H9 (cell line): ENCODE data around the gene SSBP3. TPM values are rescaled to one million over a fixed set of nuclear protein-coding genes. Genes with fewer than 3 reads are reported as not detected.

Experiments used
- DNase-seq: peaks from one replicate; pipeline ENCODE4 v3.0.0-alpha.2; 2017
- H2AFZ ChIP-seq: one replicate; pipeline ENCODE4 v1.6.1; 2013; ENCODE audit warnings: mild to moderate bottlenecking, low read length, control low read depth, moderate library complexity
- H2AK5ac ChIP-seq: 2 replicates; pipeline ENCODE4 v1.6.1; 2013; ENCODE audit warnings: low read length, control low read depth, mixed read lengths; ENCODE audit not compliant: insufficient read length
- H2BK120ac ChIP-seq: one replicate; pipeline ENCODE4 v1.6.1; 2013; ENCODE audit warnings: low read depth, mild to moderate bottlenecking, low read length, control low read depth, inconsistent platforms; ENCODE audit not compliant: poor library complexity, severe bottlenecking
- H2BK12ac ChIP-seq: 2 replicates; pipeline ENCODE4 v1.6.1; 2013; ENCODE audit warnings: low read length, control low read depth, mixed read lengths, low read depth; ENCODE audit not compliant: insufficient read length
- H2BK15ac ChIP-seq: 2 replicates; pipeline ENCODE4 v1.6.1; 2013; ENCODE audit warnings: low read depth, low read length, control low read depth
- H2BK20ac ChIP-seq: one replicate; pipeline ENCODE4 v1.6.1; 2013; ENCODE audit warnings: low read depth, mild to moderate bottlenecking, low read length, control low read depth, inconsistent platforms; ENCODE audit not compliant: poor library complexity, severe bottlenecking
- H2BK5ac ChIP-seq: 2 replicates; pipeline ENCODE4 v1.6.1; 2013; ENCODE audit warnings: low read length, control low read depth, mixed read lengths; ENCODE audit not compliant: insufficient read length
- H3K14ac ChIP-seq: 2 replicates; pipeline ENCODE4 v1.6.1; 2013; ENCODE audit warnings: low read length, control low read depth; ENCODE audit not compliant: insufficient read depth
- H3K18ac ChIP-seq: 2 replicates; pipeline ENCODE4 v1.6.1; 2013; ENCODE audit warnings: low read depth, mild to moderate bottlenecking, mixed read lengths, low read length, control low read depth; ENCODE audit not compliant: insufficient read length
- H3K23ac ChIP-seq: 2 replicates; pipeline ENCODE4 v1.6.1; 2013; ENCODE audit warnings: low read length, control low read depth, mixed read lengths, low read depth; ENCODE audit not compliant: insufficient read length
- H3K23me2 ChIP-seq: 2 replicates; pipeline ENCODE4 v1.6.1; 2013; ENCODE audit warnings: low read depth, mild to moderate bottlenecking, mixed read lengths, low read length, control low read depth; ENCODE audit not compliant: insufficient read length, poor library complexity, severe bottlenecking
- H3K27ac ChIP-seq: 2 replicates; pipeline ENCODE4 v1.5.1; 2013; ENCODE audit warnings: low read length, control low read depth, mixed read lengths, low read depth; ENCODE audit not compliant: insufficient read length
- H3K27me3 ChIP-seq: 2 replicates; pipeline ENCODE4 v1.6.1; 2013; ENCODE audit warnings: low read length, control low read depth, inconsistent platforms; ENCODE audit not compliant: insufficient read depth
- H3K4ac ChIP-seq: 2 replicates; pipeline ENCODE4 v1.6.1; 2013; ENCODE audit warnings: low read depth, mild to moderate bottlenecking, control low read depth, inconsistent platforms, low read length, moderate library complexity
- H3K4me1 ChIP-seq: 2 replicates; pipeline ENCODE4 v1.6.1; 2013; ENCODE audit warnings: low read length, control low read depth, inconsistent platforms; ENCODE audit not compliant: insufficient read depth
- H3K4me2 ChIP-seq: 2 replicates; pipeline ENCODE4 v1.6.1; 2013; ENCODE audit warnings: low read length, control low read depth, mixed read lengths; ENCODE audit not compliant: insufficient read length, insufficient read depth
- H3K56ac ChIP-seq: 2 replicates; pipeline ENCODE4 v1.6.1; 2013; ENCODE audit warnings: low read depth, mild to moderate bottlenecking, mixed read lengths, low read length, control low read depth; ENCODE audit not compliant: insufficient read length
- H3K79me1 ChIP-seq: 2 replicates; pipeline ENCODE4 v1.6.1; 2013; ENCODE audit warnings: low read depth, mild to moderate bottlenecking, moderate library complexity, low read length, control low read depth, inconsistent platforms; ENCODE audit not compliant: insufficient read depth, poor library complexity, severe bottlenecking
- H3K79me2 ChIP-seq: 2 replicates; pipeline ENCODE4 v1.6.1; 2013; ENCODE audit warnings: low read length, control low read depth, inconsistent platforms; ENCODE audit not compliant: insufficient read depth
- H3K9ac ChIP-seq: 2 replicates; pipeline ENCODE4 v1.6.1; 2013; ENCODE audit warnings: low read length, control low read depth, mixed read lengths; ENCODE audit not compliant: insufficient read length; ENCODE audit errors: extremely low read depth
- H3K9me3 ChIP-seq: one replicate; pipeline ENCODE4 v1.6.1; 2013; ENCODE audit warnings: low read depth, low read length, inconsistent platforms; ENCODE audit not compliant: control insufficient read depth
- H3T11ph ChIP-seq: one replicate; pipeline ENCODE4 v1.6.1; 2013; ENCODE audit warnings: mild to moderate bottlenecking, low read length, control low read depth, inconsistent platforms
- H4K20me1 ChIP-seq: one replicate; pipeline ENCODE4 v1.6.1; 2013; ENCODE audit not compliant: control insufficient read depth, insufficient read length, insufficient read depth
- H4K5ac ChIP-seq: 2 replicates; pipeline ENCODE4 v1.6.1; 2013; ENCODE audit warnings: low read depth, mild to moderate bottlenecking, mixed read lengths, low read length, control low read depth; ENCODE audit not compliant: insufficient read length
- H4K8ac ChIP-seq: replicated peaks from 2 replicates; pipeline ENCODE4 v1.6.1; 2013; ENCODE audit warnings: low read length, control low read depth, mixed read lengths, low read depth; ENCODE audit not compliant: insufficient read length
- H4K91ac ChIP-seq: 2 replicates; pipeline ENCODE4 v1.6.1; 2013; ENCODE audit warnings: low read depth, mild to moderate bottlenecking, moderate library complexity, mixed read lengths, low read length, control low read depth; ENCODE audit not compliant: insufficient read length
- H3K27ac Mint-ChIP-seq, 3 experiments: 2 replicates in 2 of 3; 3 replicates in 1 of 3; pipeline ENCODE4 v1.8.0; 2020 to 2021; ENCODE audit warnings: mixed read lengths in 3 of 3, mild to moderate bottlenecking in 1 of 3, moderate library complexity in 1 of 3
- H3K27me3 Mint-ChIP-seq: 2 replicates; pipeline ENCODE4 v1.8.0; 2021; ENCODE audit warnings: low read depth, mild to moderate bottlenecking, moderate library complexity, mixed read lengths
- H3K36me3 Mint-ChIP-seq, 3 experiments: 2 replicates in 2 of 3; 3 replicates in 1 of 3; pipeline ENCODE4 v1.8.0; 2020 to 2021; ENCODE audit warnings: low read depth in 3 of 3, mixed read lengths in 3 of 3; ENCODE audit not compliant: insufficient read depth in 1 of 3
- H3K4me1 Mint-ChIP-seq, 2 experiments: 2 replicates each; pipeline ENCODE4 v1.8.0; 2020; ENCODE audit warnings: mixed read lengths in 2 of 2
- H3K4me3 Mint-ChIP-seq, 2 experiments: 2 replicates in 1 of 2; 3 replicates in 1 of 2; pipeline ENCODE4 v1.8.0; 2020 to 2021; ENCODE audit warnings: mild to moderate bottlenecking in 2 of 2, mixed read lengths in 2 of 2, moderate library complexity in 1 of 2
- H3K9me3 Mint-ChIP-seq, 2 experiments: 2 replicates in 1 of 2; 3 replicates in 1 of 2; pipeline ENCODE4 v1.8.0; 2020; ENCODE audit warnings: mild to moderate bottlenecking in 2 of 2, mixed read lengths in 2 of 2, moderate library complexity in 1 of 2
- WGBS: extraction: QIAGEN DNeasy Blood & Tissue Kit; methylation state at CpG from one replicate; pipeline ENCODE4 v1.1.7; 2013; ENCODE audit warnings: missing lambda C conversion rate, low lambda C conversion rate, mixed read lengths; ENCODE audit not compliant: insufficient read length; ENCODE audit errors: extremely low coverage; 5-methylcytosine and 5-hydroxymethylcytosine counted together
- total RNA-seq: library from RNA; stranded (reverse); gene quantifications from 2 replicates; pipeline ENCODE4 v1.2.1, GENCODE V29; 2021
- TF ChIP-seq, protein P1 (sequence below): fragments of 200-600 bp; sonication (generic); conservative IDR thresholded peaks from 3 replicates; pipeline ENCODE4 v1.8.0; 2021; ENCODE audit warnings: antibody characterized with exemption, mild to moderate bottlenecking

SSBP3 gene
- total RNA-seq, 1 experiment from 2014 or later: 126 TPM

- Histone ChIP-seq H2AFZ (no peak overlapping the region), H3K79me1 (no peaks in the 10 kb centered on the region), H3K4me2 (no peak overlapping the region), H3T11ph (no peak overlapping the region), H2AK5ac (no peak overlapping the region), H3K9ac (no peak overlapping the region), H4K91ac (no peak overlapping the region), H3K18ac (no peak overlapping the region), H3K9me3 (no peaks in the 10 kb centered on the region), H3K27ac (no peak overlapping the region), H3K23ac (no peak overlapping the region), H4K8ac (no peak overlapping the region), H2BK20ac (no peak overlapping the region), H4K20me1 (no peaks in the 10 kb centered on the region), H4K5ac (no peak overlapping the region), H2BK15ac (no peak overlapping the region), H3K79me2 (no peaks in the 10 kb centered on the region), H2BK5ac (no peak overlapping the region), H3K4ac (no peak overlapping the region), H3K23me2 (no peaks in the 10 kb centered on the region), H3K4me1 (no peaks in the 10 kb centered on the region), H3K14ac (no peak overlapping the region), H3K27me3 (no peaks in the 10 kb centered on the region), H3K56ac (no peak overlapping the region), H2BK12ac (no peak overlapping the region), H2BK120ac (no peak overlapping the region)
- WGBS: no CpG with 5 or more reads among the region's 6 CpGs
- Mint-ChIP-seq H3K4me3 (no peak overlapping the region), H3K9me3 (no peaks in the 10 kb centered on the region), H3K4me1 (peaks cover 22 to 35% of the 10 kb centered on the region in 2 experiments), H3K36me3 (peaks cover 13 to 39% (median 34%) of the 10 kb centered on the region in 3 experiments; a peak in 6 of 7 replicates), H3K27ac (peak overlapping the region in 1 of 3 experiments; percentile 42; a peak in 2 of 7 replicates), H3K27me3 (peaks cover 2% of the 10 kb centered on the region; the same call in 1 of the 2 replicates)
- TF ChIP-seq, protein P1, sequence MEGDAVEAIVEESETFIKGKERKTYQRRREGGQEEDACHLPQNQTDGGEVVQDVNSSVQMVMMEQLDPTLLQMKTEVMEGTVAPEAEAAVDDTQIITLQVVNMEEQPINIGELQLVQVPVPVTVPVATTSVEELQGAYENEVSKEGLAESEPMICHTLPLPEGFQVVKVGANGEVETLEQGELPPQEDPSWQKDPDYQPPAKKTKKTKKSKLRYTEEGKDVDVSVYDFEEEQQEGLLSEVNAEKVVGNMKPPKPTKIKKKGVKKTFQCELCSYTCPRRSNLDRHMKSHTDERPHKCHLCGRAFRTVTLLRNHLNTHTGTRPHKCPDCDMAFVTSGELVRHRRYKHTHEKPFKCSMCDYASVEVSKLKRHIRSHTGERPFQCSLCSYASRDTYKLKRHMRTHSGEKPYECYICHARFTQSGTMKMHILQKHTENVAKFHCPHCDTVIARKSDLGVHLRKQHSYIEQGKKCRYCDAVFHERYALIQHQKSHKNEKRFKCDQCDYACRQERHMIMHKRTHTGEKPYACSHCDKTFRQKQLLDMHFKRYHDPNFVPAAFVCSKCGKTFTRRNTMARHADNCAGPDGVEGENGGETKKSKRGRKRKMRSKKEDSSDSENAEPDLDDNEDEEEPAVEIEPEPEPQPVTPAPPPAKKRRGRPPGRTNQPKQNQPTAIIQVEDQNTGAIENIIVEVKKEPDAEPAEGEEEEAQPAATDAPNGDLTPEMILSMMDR: no peak
- DNase-seq: no peak
Observed at GRCh38 chr1:54222711-54223110, 183.5 kb downstream of the SSBP3 start.
